ENCODE measurements around the gene HSD3B7.

The HSD3B7 gene

GRCh38 chr16:30997725-30998711 is 13.0 kb downstream of the HSD3B7 start:
- Histone ChIP-seq H3K9ac (ENCODE audit: low read depth, low read length) (peak overlapping the region; percentile 52), H3K4me1 (ENCODE audit: insufficient read depth, low read length) (peaks cover 18% of the 10 kb centered on the region; the same call in 1 of the 2 replicates), H3K9me3 (ENCODE audit: control insufficient read depth, insufficient read depth, low read length) (no peaks in the 10 kb centered on the region), H3K36me3 (ENCODE audit: insufficient read depth, low read length) (no peaks in the 10 kb centered on the region)

- no peaks in the 10 kb centered on the region for H3K36me3 ChIP-seq (ENCODE audit: insufficient read depth, low read length)
- no peaks in the 10 kb centered on the region for H3K9me3 ChIP-seq (ENCODE audit: control insufficient read depth, insufficient read depth, low read length)
- H3K9ac ChIP-seq (ENCODE audit: low read depth, low read length): no peak overlapping the region
- H3K4me1 ChIP-seq (ENCODE audit: insufficient read depth, low read length): peaks cover 18% of the 10 kb centered on the region; the same call in 1 of the 2 replicates
Measured at GRCh38 chr16:30998852-30999761, 14.1 kb downstream of the HSD3B7 start.

- H3K9ac ChIP-seq (ENCODE audit: low read depth, low read length): no peak overlapping the region
- peaks cover 19% of the 10 kb centered on the region; the same call in 1 of the 2 replicates for H3K4me1 ChIP-seq (ENCODE audit: insufficient read depth, low read length)
- H3K36me3 ChIP-seq (ENCODE audit: insufficient read depth, low read length): no peaks in the 10 kb centered on the region
- H3K9me3 ChIP-seq (ENCODE audit: control insufficient read depth, insufficient read depth, low read length): no peaks in the 10 kb centered on the region
Measured at GRCh38 chr16:31000671-31001382, 15.8 kb downstream of the HSD3B7 start.

GRCh38 chr16:31001507-31002249 is 16.7 kb downstream of the HSD3B7 start:
- no peak overlapping the region for H3K9ac ChIP-seq (ENCODE audit: low read depth, low read length)
- H3K4me1 ChIP-seq (ENCODE audit: insufficient read depth, low read length): peaks cover 26% of the 10 kb centered on the region; the same call in 1 of the 2 replicates
- no peaks in the 10 kb centered on the region for H3K9me3 ChIP-seq (ENCODE audit: control insufficient read depth, insufficient read depth, low read length)
- no peaks in the 10 kb centered on the region for H3K36me3 ChIP-seq (ENCODE audit: insufficient read depth, low read length)

GRCh38 chr16:31002250-31002700 is 17.3 kb downstream of the HSD3B7 start:
- peaks cover 27% of the 10 kb centered on the region; the same call in 1 of the 2 replicates for H3K4me1 ChIP-seq (ENCODE audit: insufficient read depth, low read length)
- H3K9me3 ChIP-seq (ENCODE audit: control insufficient read depth, insufficient read depth, low read length): no peaks in the 10 kb centered on the region
- no peaks in the 10 kb centered on the region for H3K36me3 ChIP-seq (ENCODE audit: insufficient read depth, low read length)
- H3K9ac ChIP-seq (ENCODE audit: low read depth, low read length): no peak overlapping the region

GRCh38 chr16:31002862-31003341 is 17.9 kb downstream of the HSD3B7 start:
- H3K36me3 ChIP-seq (ENCODE audit: insufficient read depth, low read length): no peaks in the 10 kb centered on the region
- peaks cover 32% of the 10 kb centered on the region; the same call in 1 of the 2 replicates for H3K4me1 ChIP-seq (ENCODE audit: insufficient read depth, low read length)
- no peak overlapping the region for H3K9ac ChIP-seq (ENCODE audit: low read depth, low read length)
- H3K9me3 ChIP-seq (ENCODE audit: control insufficient read depth, insufficient read depth, low read length): no peaks in the 10 kb centered on the region

GRCh38 chr16:31003744-31004143 is 18.7 kb downstream of the HSD3B7 start:
- H3K4me1 ChIP-seq (ENCODE audit: insufficient read depth, low read length): peaks cover 25% of the 10 kb centered on the region; the same call in 1 of the 2 replicates
- no peaks in the 10 kb centered on the region for H3K9me3 ChIP-seq (ENCODE audit: control insufficient read depth, insufficient read depth, low read length)
- H3K9ac ChIP-seq (ENCODE audit: low read depth, low read length): no peak overlapping the region
- no peaks in the 10 kb centered on the region for H3K36me3 ChIP-seq (ENCODE audit: insufficient read depth, low read length)

GRCh38 chr16:31004658-31005057 is 19.7 kb downstream of the HSD3B7 start:
- Histone ChIP-seq H3K9ac (ENCODE audit: low read depth, low read length) (no peak overlapping the region), H3K4me1 (ENCODE audit: insufficient read depth, low read length) (peaks cover 17% of the 10 kb centered on the region; the same call in 1 of the 2 replicates), H3K9me3 (ENCODE audit: control insufficient read depth, insufficient read depth, low read length) (no peaks in the 10 kb centered on the region), H3K36me3 (ENCODE audit: insufficient read depth, low read length) (no peaks in the 10 kb centered on the region)

- H3K9me3 ChIP-seq (ENCODE audit: control insufficient read depth, insufficient read depth, low read length): no peaks in the 10 kb centered on the region
- H3K9ac ChIP-seq (ENCODE audit: low read depth, low read length): no peak overlapping the region
- H3K4me1 ChIP-seq (ENCODE audit: insufficient read depth, low read length): peaks cover 17% of the 10 kb centered on the region; the same call in 1 of the 2 replicates
- no peaks in the 10 kb centered on the region for H3K36me3 ChIP-seq (ENCODE audit: insufficient read depth, low read length)
Measured at GRCh38 chr16:31005350-31006085, 20.5 kb downstream of the HSD3B7 start.

- no peaks in the 10 kb centered on the region for H3K36me3 ChIP-seq (ENCODE audit: insufficient read depth, low read length)
- H3K9ac ChIP-seq (ENCODE audit: low read depth, low read length): no peak overlapping the region
- peaks cover 17% of the 10 kb centered on the region; the same call in 1 of the 2 replicates for H3K4me1 ChIP-seq (ENCODE audit: insufficient read depth, low read length)
- H3K9me3 ChIP-seq (ENCODE audit: control insufficient read depth, insufficient read depth, low read length): no peaks in the 10 kb centered on the region
Measured at GRCh38 chr16:31006086-31006385, 21.0 kb downstream of the HSD3B7 start.

GRCh38 chr16:31006589-31006988 is 21.6 kb downstream of the HSD3B7 start:
- no peak overlapping the region for H3K9ac ChIP-seq (ENCODE audit: low read depth, low read length)
- peaks cover 17% of the 10 kb centered on the region; the same call in 1 of the 2 replicates for H3K4me1 ChIP-seq (ENCODE audit: insufficient read depth, low read length)
- no peaks in the 10 kb centered on the region for H3K9me3 ChIP-seq (ENCODE audit: control insufficient read depth, insufficient read depth, low read length)
- no peaks in the 10 kb centered on the region for H3K36me3 ChIP-seq (ENCODE audit: insufficient read depth, low read length)

- Histone ChIP-seq H3K4me1 (ENCODE audit: insufficient read depth, low read length) (peaks cover 17% of the 10 kb centered on the region; the same call in 1 of the 2 replicates), H3K9ac (ENCODE audit: low read depth, low read length) (no peak overlapping the region), H3K9me3 (ENCODE audit: control insufficient read depth, insufficient read depth, low read length) (no peaks in the 10 kb centered on the region), H3K36me3 (ENCODE audit: insufficient read depth, low read length) (no peaks in the 10 kb centered on the region)
Measured at GRCh38 chr16:31007684-31008083, 22.7 kb downstream of the HSD3B7 start.
